HL-60 (cell line): ENCODE data around the gene FKTN.

Experiments
- POLR2AphosphoS5 ChIP-seq: IDR thresholded peaks from 2 replicates; pipeline ENCODE4 v1.6.1; 2012; ENCODE audit warnings: low read depth
- TF ChIP-seq, protein P1 (sequence below): IDR thresholded peaks from one replicate; pipeline ENCODE4 v1.5.1; 2011; ENCODE audit warnings: low read length, control low read depth, inconsistent platforms; ENCODE audit not compliant: insufficient read depth
- TF ChIP-seq, protein P2 (sequence below): IDR thresholded peaks from 2 replicates; pipeline ENCODE4 v1.6.1; 2012; ENCODE audit warnings: low read depth; ENCODE audit not compliant: insufficient replicate concordance

DNA sequence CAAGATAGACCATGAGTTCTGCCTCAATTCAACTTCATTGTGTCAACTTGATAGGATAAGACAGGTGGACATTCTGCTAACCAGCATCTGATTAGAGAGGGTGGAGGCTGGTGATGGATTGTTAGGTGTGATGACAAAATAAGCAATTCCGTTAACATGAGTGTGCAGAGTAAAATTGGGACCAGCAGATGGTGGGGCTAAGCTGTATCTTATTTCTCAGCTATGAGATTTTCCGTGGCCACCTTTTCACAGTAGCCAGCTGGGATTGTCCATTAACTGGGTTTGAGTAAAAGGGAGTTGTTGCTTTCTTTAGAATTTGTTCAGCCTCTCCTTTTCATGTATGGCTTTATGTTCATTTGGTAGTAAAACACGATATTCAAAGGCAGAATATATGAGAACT lies 75.5 kb downstream of the FKTN start:
- TF ChIP-seq, protein P1, sequence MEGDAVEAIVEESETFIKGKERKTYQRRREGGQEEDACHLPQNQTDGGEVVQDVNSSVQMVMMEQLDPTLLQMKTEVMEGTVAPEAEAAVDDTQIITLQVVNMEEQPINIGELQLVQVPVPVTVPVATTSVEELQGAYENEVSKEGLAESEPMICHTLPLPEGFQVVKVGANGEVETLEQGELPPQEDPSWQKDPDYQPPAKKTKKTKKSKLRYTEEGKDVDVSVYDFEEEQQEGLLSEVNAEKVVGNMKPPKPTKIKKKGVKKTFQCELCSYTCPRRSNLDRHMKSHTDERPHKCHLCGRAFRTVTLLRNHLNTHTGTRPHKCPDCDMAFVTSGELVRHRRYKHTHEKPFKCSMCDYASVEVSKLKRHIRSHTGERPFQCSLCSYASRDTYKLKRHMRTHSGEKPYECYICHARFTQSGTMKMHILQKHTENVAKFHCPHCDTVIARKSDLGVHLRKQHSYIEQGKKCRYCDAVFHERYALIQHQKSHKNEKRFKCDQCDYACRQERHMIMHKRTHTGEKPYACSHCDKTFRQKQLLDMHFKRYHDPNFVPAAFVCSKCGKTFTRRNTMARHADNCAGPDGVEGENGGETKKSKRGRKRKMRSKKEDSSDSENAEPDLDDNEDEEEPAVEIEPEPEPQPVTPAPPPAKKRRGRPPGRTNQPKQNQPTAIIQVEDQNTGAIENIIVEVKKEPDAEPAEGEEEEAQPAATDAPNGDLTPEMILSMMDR: no peak
- TF ChIP-seq, protein P2, sequence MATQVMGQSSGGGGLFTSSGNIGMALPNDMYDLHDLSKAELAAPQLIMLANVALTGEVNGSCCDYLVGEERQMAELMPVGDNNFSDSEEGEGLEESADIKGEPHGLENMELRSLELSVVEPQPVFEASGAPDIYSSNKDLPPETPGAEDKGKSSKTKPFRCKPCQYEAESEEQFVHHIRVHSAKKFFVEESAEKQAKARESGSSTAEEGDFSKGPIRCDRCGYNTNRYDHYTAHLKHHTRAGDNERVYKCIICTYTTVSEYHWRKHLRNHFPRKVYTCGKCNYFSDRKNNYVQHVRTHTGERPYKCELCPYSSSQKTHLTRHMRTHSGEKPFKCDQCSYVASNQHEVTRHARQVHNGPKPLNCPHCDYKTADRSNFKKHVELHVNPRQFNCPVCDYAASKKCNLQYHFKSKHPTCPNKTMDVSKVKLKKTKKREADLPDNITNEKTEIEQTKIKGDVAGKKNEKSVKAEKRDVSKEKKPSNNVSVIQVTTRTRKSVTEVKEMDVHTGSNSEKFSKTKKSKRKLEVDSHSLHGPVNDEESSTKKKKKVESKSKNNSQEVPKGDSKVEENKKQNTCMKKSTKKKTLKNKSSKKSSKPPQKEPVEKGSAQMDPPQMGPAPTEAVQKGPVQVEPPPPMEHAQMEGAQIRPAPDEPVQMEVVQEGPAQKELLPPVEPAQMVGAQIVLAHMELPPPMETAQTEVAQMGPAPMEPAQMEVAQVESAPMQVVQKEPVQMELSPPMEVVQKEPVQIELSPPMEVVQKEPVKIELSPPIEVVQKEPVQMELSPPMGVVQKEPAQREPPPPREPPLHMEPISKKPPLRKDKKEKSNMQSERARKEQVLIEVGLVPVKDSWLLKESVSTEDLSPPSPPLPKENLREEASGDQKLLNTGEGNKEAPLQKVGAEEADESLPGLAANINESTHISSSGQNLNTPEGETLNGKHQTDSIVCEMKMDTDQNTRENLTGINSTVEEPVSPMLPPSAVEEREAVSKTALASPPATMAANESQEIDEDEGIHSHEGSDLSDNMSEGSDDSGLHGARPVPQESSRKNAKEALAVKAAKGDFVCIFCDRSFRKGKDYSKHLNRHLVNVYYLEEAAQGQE: no peak
- TF ChIP-seq POLR2AphosphoS5: no peak
